Dorsolateral prefrontal cortex (tissue), 118 donors: Measurements from ENCODE around the gene COQ2. TPM values are rescaled to one million over a fixed set of nuclear protein-coding genes. Genes with fewer than 3 reads are reported as not detected.

Experiments
- total RNA-seq, 120 experiments: library from RNA; stranded (reverse); gene quantifications; one replicate each; pipeline versions ENCODE4 v1.2.3 to v1.2.4, GENCODE V29; 2022

Gene COQ2
- total RNA-seq, 120 experiments from 2014 or later, result 3.6 to 10.1 (median 6.2) TPM

Other genes with a start within 250 kb of the COQ2 start
- 10 to 100 TPM; 22.8 to 75.1 (median 50.8) TPM for gene COPS4, start 249.6 kb downstream of the COQ2 start, total RNA-seq
- 10 to 100 TPM in 7 of 120 experiments, 1 to 10 TPM in 90, under 1 TPM in 12, not detected in 11; 0.14 to 27.8 (median 2.9) TPM for gene PLAC8, start 170.1 kb downstream of the COQ2 start, total RNA-seq
- gene HPSE, start 50.0 kb upstream of the COQ2 start, total RNA-seq, result 1 to 10 TPM in 111 of 120 experiments, under 1 TPM in 9; 0.35 to 5.7 (median 2.2) TPM
- gene HELQ, start 171.0 kb upstream of the COQ2 start, total RNA-seq, result 10 to 100 TPM in 119 of 120 experiments, 1 to 10 TPM in 1; 9.8 to 22.5 (median 15.6) TPM
- gene MRPS18C, start 171.3 kb upstream of the COQ2 start, total RNA-seq, result 10 to 100 TPM; 27.0 to 71.6 (median 46.6) TPM
- 1 to 10 TPM; 1.8 to 9.7 (median 4.7) TPM for gene ABRAXAS1, start 200.3 kb upstream of the COQ2 start, total RNA-seq